ENCODE measurements around the gene GIPC2. TPM values are rescaled to one million over a fixed set of nuclear protein-coding genes. Genes with fewer than 3 reads are reported as not detected.

GIPC2 gene
- total RNA-seq, 2 donors from 2014 or later: 26.7 to 35.4 TPM

GRCh38 chr1:78153092-78153736 is 107.4 kb downstream of the GIPC2 start:
- TF ChIP-seq CTCF (IDR thresholded peaks at IDR 0.05): no peak
- H3K9ac ChIP-seq (ENCODE audit: low read depth in 2 of 2, low read length in 2 of 2): no peak overlapping the region
- no peaks in the 10 kb centered on the region for H3K4me1 ChIP-seq
- intact Hi-C loops (cut with DNase I): no loop called here
- no peak overlapping the region for H3K27ac ChIP-seq
- H3K27me3 ChIP-seq: no peaks in the 10 kb centered on the region
- no peak overlapping the region for H3K4me3 ChIP-seq
- H3K36me3 ChIP-seq: no peaks in the 10 kb centered on the region
- no peak for DNase-seq
- H3K9me3 ChIP-seq: no peaks in the 10 kb centered on the region

- H3K9me3 ChIP-seq: no peaks in the 10 kb centered on the region
- TF ChIP-seq CTCF (IDR thresholded peaks at IDR 0.05): no peak
- intact Hi-C loops (cut with DNase I): no loop called here
- no peaks in the 10 kb centered on the region for H3K27me3 ChIP-seq
- H3K36me3 ChIP-seq: no peaks in the 10 kb centered on the region
- DNase-seq: no peak
- no peak overlapping the region for H3K27ac ChIP-seq
- no peak overlapping the region for H3K9ac ChIP-seq (ENCODE audit: low read depth in 2 of 2, low read length in 2 of 2)
- H3K4me3 ChIP-seq: no peak overlapping the region
- no peaks in the 10 kb centered on the region for H3K4me1 ChIP-seq
These were observed 109.4 kb downstream of the GIPC2 start for GRCh38 chr1:78155121-78155520.

- H3K27me3 ChIP-seq: no peaks in the 10 kb centered on the region
These were observed 111.2 kb downstream of the GIPC2 start for GRCh38 chr1:78156805-78157521.

GRCh38 chr1:78165816-78166215 is 120.0 kb downstream of the GIPC2 start:
- no peak for DNase-seq
- Histone ChIP-seq H3K36me3 (no peaks in the 10 kb centered on the region), H3K4me1 (no peaks in the 10 kb centered on the region), H3K27ac (no peak overlapping the region), H3K4me3 (no peak overlapping the region), H3K27me3 (no peaks in the 10 kb centered on the region), H3K9me3 (no peaks in the 10 kb centered on the region), H3K9ac (ENCODE audit: low read depth in 2 of 2, low read length in 2 of 2) (no peak overlapping the region)
- no peak for TF ChIP-seq CTCF (IDR thresholded peaks at IDR 0.05)
- intact Hi-C loops (cut with DNase I): no loop called here

More at GRCh38 chr1:78156805-78157521, 111.2 kb downstream of the GIPC2 start:
- H3K4me1 ChIP-seq: no peaks in the 10 kb centered on the region
- H3K9ac ChIP-seq (ENCODE audit: low read depth in 2 of 2, low read length in 2 of 2): no peak overlapping the region
- no peak for DNase-seq
- no peak overlapping the region for H3K27ac ChIP-seq
- H3K9me3 ChIP-seq: no peaks in the 10 kb centered on the region
- intact Hi-C loops (cut with DNase I): no loop called here
- H3K36me3 ChIP-seq: no peaks in the 10 kb centered on the region
- TF ChIP-seq CTCF (IDR thresholded peaks at IDR 0.05): no peak
- no peak overlapping the region for H3K4me3 ChIP-seq

- Histone ChIP-seq H3K27ac (no peak overlapping the region), H3K27me3 (no peaks in the 10 kb centered on the region), H3K9ac (ENCODE audit: low read depth in 2 of 2, low read length in 2 of 2) (no peak overlapping the region), H3K9me3 (no peaks in the 10 kb centered on the region), H3K4me1 (no peaks in the 10 kb centered on the region), H3K4me3 (no peak overlapping the region), H3K36me3 (no peaks in the 10 kb centered on the region)
- intact Hi-C loops (cut with DNase I): no loop called here
- DNase-seq: no peak
- TF ChIP-seq CTCF (IDR thresholded peaks at IDR 0.05): no peak
These were observed 122.5 kb downstream of the GIPC2 start for GRCh38 chr1:78168306-78168705.
